Nephron progenitor cell (in vitro differentiated cells): ENCODE measurements around the gene DSP.

Experiments
- DNase-seq: peaks from one replicate; pipeline ENCODE4 v3.0.0; 2021
- H3K27ac Mint-ChIP-seq: 2 replicates; pipeline ENCODE4 v1.8.0; 2021; ENCODE audit warnings: mild to moderate bottlenecking, moderate library complexity, mixed read lengths
- H3K27me3 Mint-ChIP-seq: 2 replicates; pipeline ENCODE4 v1.8.0; 2021; ENCODE audit warnings: mild to moderate bottlenecking, low read depth, mixed read lengths; ENCODE audit not compliant: poor library complexity
- H3K36me3 Mint-ChIP-seq: 2 replicates; pipeline ENCODE4 v1.8.0; 2021; ENCODE audit warnings: low read depth, mixed read lengths
- H3K4me1 Mint-ChIP-seq: 2 replicates; pipeline ENCODE4 v1.8.0; 2021; ENCODE audit warnings: mixed read lengths
- H3K4me3 Mint-ChIP-seq: 2 replicates; pipeline ENCODE4 v1.8.0; 2021; ENCODE audit warnings: mild to moderate bottlenecking, moderate library complexity, mixed read lengths
- H3K9me3 Mint-ChIP-seq: 2 replicates; pipeline ENCODE4 v1.8.0; 2021; ENCODE audit warnings: mild to moderate bottlenecking, moderate library complexity, mixed read lengths
- TF ChIP-seq, protein P1 (sequence below): fragments of 200-600 bp; sonication (generic); IDR thresholded peaks from 2 replicates; pipeline ENCODE4 v1.5.0; 2021; ENCODE audit warnings: antibody characterized with exemption

DSP gene

GRCh38 chr6:7544597-7544996, 3.1 kb downstream of the DSP start:
- H3K4me3 Mint-ChIP-seq: peak overlapping the region; percentile 98
- peaks cover 72% of the 10 kb centered on the region for H3K4me1 Mint-ChIP-seq
- peaks cover 1% of the 10 kb centered on the region for H3K9me3 Mint-ChIP-seq
- DNase-seq: no peak
- TF ChIP-seq, protein P1, sequence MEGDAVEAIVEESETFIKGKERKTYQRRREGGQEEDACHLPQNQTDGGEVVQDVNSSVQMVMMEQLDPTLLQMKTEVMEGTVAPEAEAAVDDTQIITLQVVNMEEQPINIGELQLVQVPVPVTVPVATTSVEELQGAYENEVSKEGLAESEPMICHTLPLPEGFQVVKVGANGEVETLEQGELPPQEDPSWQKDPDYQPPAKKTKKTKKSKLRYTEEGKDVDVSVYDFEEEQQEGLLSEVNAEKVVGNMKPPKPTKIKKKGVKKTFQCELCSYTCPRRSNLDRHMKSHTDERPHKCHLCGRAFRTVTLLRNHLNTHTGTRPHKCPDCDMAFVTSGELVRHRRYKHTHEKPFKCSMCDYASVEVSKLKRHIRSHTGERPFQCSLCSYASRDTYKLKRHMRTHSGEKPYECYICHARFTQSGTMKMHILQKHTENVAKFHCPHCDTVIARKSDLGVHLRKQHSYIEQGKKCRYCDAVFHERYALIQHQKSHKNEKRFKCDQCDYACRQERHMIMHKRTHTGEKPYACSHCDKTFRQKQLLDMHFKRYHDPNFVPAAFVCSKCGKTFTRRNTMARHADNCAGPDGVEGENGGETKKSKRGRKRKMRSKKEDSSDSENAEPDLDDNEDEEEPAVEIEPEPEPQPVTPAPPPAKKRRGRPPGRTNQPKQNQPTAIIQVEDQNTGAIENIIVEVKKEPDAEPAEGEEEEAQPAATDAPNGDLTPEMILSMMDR: no peak
- H3K36me3 Mint-ChIP-seq: peaks cover 31% of the 10 kb centered on the region
- peak overlapping the region; percentile 87 for H3K27ac Mint-ChIP-seq
- H3K27me3 Mint-ChIP-seq: no peaks in the 10 kb centered on the region

DNA sequence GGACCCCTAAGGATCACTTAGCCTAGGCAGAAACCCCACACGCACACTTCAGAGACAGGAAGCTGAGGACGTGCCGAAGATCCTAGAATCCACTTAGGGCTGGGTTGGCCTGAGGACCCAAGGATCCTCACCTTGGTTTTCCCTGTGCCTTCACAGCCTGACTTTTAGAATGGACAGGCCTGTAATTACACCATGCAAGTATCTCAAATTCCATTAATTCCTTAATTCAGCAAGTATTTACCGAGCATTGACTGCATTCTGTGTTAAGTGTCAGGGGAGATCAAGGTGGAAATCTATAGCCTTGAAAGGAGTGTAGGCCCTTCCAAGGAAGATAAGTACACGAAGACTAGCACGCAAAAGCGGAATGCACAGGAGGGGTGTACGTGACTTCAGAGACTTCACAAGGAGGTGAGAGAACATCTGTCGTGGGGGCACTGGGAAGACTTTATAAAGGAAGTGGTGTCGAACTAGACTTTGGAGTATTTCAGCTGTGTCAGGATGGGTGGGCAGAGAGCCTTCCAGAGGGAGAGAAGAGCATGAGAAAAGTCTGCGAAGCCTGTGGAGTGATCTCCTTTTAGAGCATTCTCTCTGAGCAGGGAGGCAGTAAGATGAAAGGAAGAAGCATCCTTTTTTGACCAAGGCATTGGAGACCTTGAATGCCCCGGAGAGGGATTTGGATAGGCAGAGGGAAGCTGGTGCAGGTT, 4.0 kb downstream of the DSP start:
- Mint-ChIP-seq H3K4me3 (peak overlapping the region; percentile 98), H3K27me3 (no peaks in the 10 kb centered on the region), H3K27ac (peak overlapping the region; percentile 65), H3K36me3 (peaks cover 25% of the 10 kb centered on the region), H3K4me1 (peaks cover 66% of the 10 kb centered on the region), H3K9me3 (no peaks in the 10 kb centered on the region)
- no peak for DNase-seq
- TF ChIP-seq, protein P1: no peak

- H3K4me3 Mint-ChIP-seq: peak overlapping the region; percentile 98
- peaks cover 27% of the 10 kb centered on the region for H3K36me3 Mint-ChIP-seq
- H3K4me1 Mint-ChIP-seq: peaks cover 61% of the 10 kb centered on the region
- no peaks in the 10 kb centered on the region for H3K27me3 Mint-ChIP-seq
- no peak for DNase-seq
- TF ChIP-seq, protein P1: no peak
- H3K9me3 Mint-ChIP-seq: no peaks in the 10 kb centered on the region
- H3K27ac Mint-ChIP-seq: peak overlapping the region; percentile 65
Observed at GRCh38 chr6:7546020-7546369, 4.5 kb downstream of the DSP start.

DNA sequence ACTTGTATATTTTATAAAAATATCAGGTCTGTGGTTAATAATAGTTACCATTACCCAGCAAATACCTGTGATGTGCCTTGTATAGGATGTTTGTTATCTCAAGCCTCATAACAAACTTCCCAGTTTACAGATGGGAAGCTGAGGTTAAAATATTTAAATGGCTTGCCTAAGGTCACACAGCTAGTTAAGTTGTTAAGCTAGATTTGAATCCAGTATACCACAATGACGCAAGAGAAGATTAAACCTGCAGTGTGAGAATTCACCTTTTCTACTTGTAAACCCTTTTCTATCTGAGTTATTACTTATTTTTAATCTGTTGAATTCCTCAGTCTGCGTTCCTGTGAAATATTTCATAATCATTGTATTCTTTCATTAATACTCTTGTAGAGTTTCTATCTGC, 4.9 kb downstream of the DSP start:
- Mint-ChIP-seq H3K4me3 (no peak overlapping the region), H3K27me3 (no peaks in the 10 kb centered on the region), H3K4me1 (peaks cover 59% of the 10 kb centered on the region), H3K36me3 (peaks cover 30% of the 10 kb centered on the region), H3K27ac (no peak overlapping the region), H3K9me3 (no peaks in the 10 kb centered on the region)
- no peak for DNase-seq
- TF ChIP-seq, protein P1: no peak

GRCh38 chr6:7546896-7547295, 5.4 kb downstream of the DSP start:
- Mint-ChIP-seq H3K9me3 (no peaks in the 10 kb centered on the region), H3K27ac (peak overlapping the region; percentile 64), H3K27me3 (no peaks in the 10 kb centered on the region), H3K36me3 (peaks cover 35% of the 10 kb centered on the region), H3K4me3 (no peak overlapping the region), H3K4me1 (peaks cover 59% of the 10 kb centered on the region)
- no peak for DNase-seq
- TF ChIP-seq, protein P1: no peak

DNA sequence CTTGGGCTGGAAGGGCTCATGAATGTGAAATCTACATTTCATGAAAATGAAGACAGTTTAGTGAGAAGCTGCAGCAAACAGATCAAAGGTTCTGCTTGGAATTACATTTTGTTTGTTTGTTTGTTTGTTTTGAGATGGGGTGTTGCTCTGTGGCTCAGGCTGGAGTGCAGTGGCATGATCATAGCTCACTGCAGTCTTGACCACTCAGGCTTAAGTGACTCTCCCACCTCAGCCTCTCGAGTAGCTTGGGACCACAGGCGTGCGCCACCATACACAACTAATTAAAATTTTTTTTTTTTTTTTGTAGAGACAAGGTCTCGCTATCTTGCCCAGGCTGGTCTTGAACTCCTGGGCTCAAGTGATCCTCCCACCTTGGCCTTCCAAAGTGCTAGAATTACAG, 5.8 kb downstream of the DSP start:
- H3K27me3 Mint-ChIP-seq: no peaks in the 10 kb centered on the region
- TF ChIP-seq, protein P1: no peak
- H3K4me1 Mint-ChIP-seq: peaks cover 59% of the 10 kb centered on the region
- H3K9me3 Mint-ChIP-seq: no peaks in the 10 kb centered on the region
- H3K4me3 Mint-ChIP-seq: no peak overlapping the region
- peaks cover 39% of the 10 kb centered on the region for H3K36me3 Mint-ChIP-seq
- DNase-seq: no peak
- peak overlapping the region; percentile 89 for H3K27ac Mint-ChIP-seq
